Measurements from ENCODE around the gene ARMH3.

DNA sequence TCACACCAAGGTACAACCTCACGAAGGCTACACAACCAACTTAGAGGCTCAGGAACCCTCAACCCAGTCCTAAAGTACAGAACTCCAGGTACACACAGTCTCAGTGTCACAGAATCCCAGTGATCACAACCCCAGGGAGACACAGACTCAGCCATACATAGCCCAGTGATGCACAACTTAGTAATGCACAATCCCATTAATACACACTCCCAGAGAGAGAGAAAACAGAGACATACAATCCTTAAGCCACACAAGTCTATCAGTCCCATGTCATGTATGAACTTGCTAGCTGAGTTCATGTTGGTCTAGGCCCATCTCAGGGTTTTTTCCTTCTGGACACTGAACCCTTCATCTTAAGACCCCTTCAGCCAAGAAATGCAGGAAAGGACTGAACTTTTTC is 217.0 kb downstream of the ARMH3 start:
- TF ChIP-seq, protein P1, sequence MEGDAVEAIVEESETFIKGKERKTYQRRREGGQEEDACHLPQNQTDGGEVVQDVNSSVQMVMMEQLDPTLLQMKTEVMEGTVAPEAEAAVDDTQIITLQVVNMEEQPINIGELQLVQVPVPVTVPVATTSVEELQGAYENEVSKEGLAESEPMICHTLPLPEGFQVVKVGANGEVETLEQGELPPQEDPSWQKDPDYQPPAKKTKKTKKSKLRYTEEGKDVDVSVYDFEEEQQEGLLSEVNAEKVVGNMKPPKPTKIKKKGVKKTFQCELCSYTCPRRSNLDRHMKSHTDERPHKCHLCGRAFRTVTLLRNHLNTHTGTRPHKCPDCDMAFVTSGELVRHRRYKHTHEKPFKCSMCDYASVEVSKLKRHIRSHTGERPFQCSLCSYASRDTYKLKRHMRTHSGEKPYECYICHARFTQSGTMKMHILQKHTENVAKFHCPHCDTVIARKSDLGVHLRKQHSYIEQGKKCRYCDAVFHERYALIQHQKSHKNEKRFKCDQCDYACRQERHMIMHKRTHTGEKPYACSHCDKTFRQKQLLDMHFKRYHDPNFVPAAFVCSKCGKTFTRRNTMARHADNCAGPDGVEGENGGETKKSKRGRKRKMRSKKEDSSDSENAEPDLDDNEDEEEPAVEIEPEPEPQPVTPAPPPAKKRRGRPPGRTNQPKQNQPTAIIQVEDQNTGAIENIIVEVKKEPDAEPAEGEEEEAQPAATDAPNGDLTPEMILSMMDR (IDR thresholded peaks at IDR 0.05) = no peak
- no peak for TF ChIP-seq POLR2A (IDR thresholded peaks at IDR 0.05)

All from body of pancreas (tissue), 4 donors.